Hematopoietic multipotent progenitor cell treated with erythropoietin and hydrocortisone succinate and interleukin-3 and kit ligand, for 4 days (in vitro differentiated cells): ENCODE results near the gene GSTM5.
A peak's percentile ranks its signal among the peaks of the same experiment; 100 is the strongest.
"Not testable (repeated sequence)": the region's sequence is repeated elsewhere in the genome, so short reads cannot be mapped to it uniquely, and the experiment has no call there.

ENCODE experiments used
- DNase-seq: peaks from one replicate; pipeline ENCODE4 v3.0.0-alpha.2; 2015

The GSTM5 gene

GRCh38 chr1:109732390-109732881 is 20.4 kb downstream of the GSTM5 start:
- DNase-seq, result no peak

GRCh38 chr1:109733236-109733870 is 21.3 kb downstream of the GSTM5 start:
- DNase-seq, result no peak

- DNase-seq, result peak; percentile 83
Observed at GRCh38 chr1:109739738-109740614, 27.9 kb downstream of the GSTM5 start.

GRCh38 chr1:109740615-109741373 is 28.7 kb downstream of the GSTM5 start, which contains the start of gene GSTM3:
Gene GSTM3, minus strand, starts transcription at chr1:109741038. Its CDS starts 751 bp downstream, at chr1:109740287.
- DNase-seq, result no peak

- not testable (repeated sequence) for DNase-seq
Observed at GRCh38 chr1:109748311-109748710, 36.3 kb downstream of the GSTM5 start.

- no peak for DNase-seq
Observed at GRCh38 chr1:109749221-109749620, 37.2 kb downstream of the GSTM5 start.

GRCh38 chr1:109750241-109750882 is 38.3 kb downstream of the GSTM5 start:
- no peak for DNase-seq

- DNase-seq, result no peak
Observed at GRCh38 chr1:109750920-109751319, 38.9 kb downstream of the GSTM5 start.

GRCh38 chr1:109751531-109752260 is 39.6 kb downstream of the GSTM5 start:
- DNase-seq, result no peak

GRCh38 chr1:109754738-109755137 is 42.7 kb downstream of the GSTM5 start:
- DNase-seq, result no peak

GRCh38 chr1:109756325-109756724 is 44.3 kb downstream of the GSTM5 start:
- DNase-seq, result not testable (repeated sequence)

GRCh38 chr1:109756848-109757521 is 44.9 kb downstream of the GSTM5 start:
- no peak for DNase-seq

GRCh38 chr1:109757936-109758786 is 46.1 kb downstream of the GSTM5 start:
- no peak for DNase-seq

GRCh38 chr1:109759513-109760334 is 47.7 kb downstream of the GSTM5 start:
- DNase-seq, result peak; percentile 28

- DNase-seq, result no peak
Observed at GRCh38 chr1:109760581-109761226, 48.7 kb downstream of the GSTM5 start.

GRCh38 chr1:109761227-109762038 is 49.4 kb downstream of the GSTM5 start:
- DNase-seq, result no peak

- DNase-seq, result no peak
Observed at GRCh38 chr1:109762039-109762585, 50.1 kb downstream of the GSTM5 start.
